ENCODE measurements around the gene SGSM1. TPM values are rescaled to one million over a fixed set of nuclear protein-coding genes. Genes with fewer than 3 reads are reported as not detected.

The SGSM1 gene
- total and polyA plus RNA-seq, 10 of the 15 experiments (the other 5 are each of a cell fraction or from before 2014, with no cell fraction given) = not detected

- TF ChIP-seq RELB (IDR thresholded peaks at IDR 0.05; ENCODE audit: low read depth) (no peak), GABPA (IDR thresholded peaks at IDR 0.05; ENCODE audit: low read depth) (no peak), IKZF2 (IDR thresholded peaks at IDR 0.05) (no peak)
These were observed 14.0 kb downstream of the SGSM1 start (continued) for GRCh38 chr22:24819911-24820461.

GRCh38 chr22:24822471-24822870, 16.5 kb downstream of the SGSM1 start:
- 4% methylated on average over 2 of the region's 2 CpGs for WGBS (ENCODE audit: insufficient coverage, insufficient replicate concordance, low lambda C conversion rate, missing lambda C conversion rate)
- FAIRE-seq (no peak), DNase-seq (ENCODE audit: low read depth, low spot score) (no peak), ATAC-seq (no peak)
- Histone ChIP-seq H3K27ac (ENCODE audit: control insufficient read depth, insufficient read depth) (no peak overlapping the region), H3K79me2 (ENCODE audit: control insufficient read depth, insufficient read depth, low read length) (no peaks in the 10 kb centered on the region), H3K4me3 (no peak overlapping the region), H3K9ac (ENCODE audit: control insufficient read depth, insufficient read depth, low read length) (no peak overlapping the region), H3K9me3 (replicated peaks; ENCODE audit: control insufficient read depth, insufficient read depth, low read length) (no peaks in the 10 kb centered on the region), H2AFZ (ENCODE audit: control insufficient read depth, low read depth, low read length) (no peak overlapping the region), H3K27me3 (replicated peaks in 1 of 2; ENCODE audit: control insufficient read depth in 2 of 2, insufficient read depth in 2 of 2, low read length in 1 of 2) (peaks cover 0 to 4% of the 10 kb centered on the region in 2 experiments; a peak in 2 of 4 replicates), H3K4me2 (ENCODE audit: control insufficient read depth, insufficient read depth) (no peak overlapping the region), H4K20me1 (ENCODE audit: control insufficient read depth, insufficient read depth) (no peaks in the 10 kb centered on the region), H3K4me1 (ENCODE audit: control insufficient read depth, insufficient read depth, low read length) (no peaks in the 10 kb centered on the region), H3K36me3 (ENCODE audit: control insufficient read depth in 2 of 2, insufficient read depth in 2 of 2, low read length in 1 of 2) (no peaks in the 10 kb centered on the region)
- no TSS peak for BruUV-seq (replicated peaks)
- intact Hi-C loops (cut with micrococcal nuclease; ENCODE audit: unreplicated experiment) (no loop called here), in situ Hi-C loops (cut with MboI) (no loop called here)
- ChIA-PET POLR2A (no interaction called here), SMC1A (ENCODE audit: uncharacterized antibody, unreplicated experiment) (no interaction called here), RAD21 (ENCODE audit: unreplicated experiment) (no interaction called here), CTCF (no interaction called here)
- TF ChIP-seq ZNF592 (IDR thresholded peaks at IDR 0.05) (no peak), MYC (IDR thresholded peaks at IDR 0.05; ENCODE audit: insufficient read depth, insufficient read length, insufficient replicate concordance, low read length, severe bottlenecking) (no peak), ZSCAN29 (IDR thresholded peaks at IDR 0.05) (no peak)

All from GM12878 (cell line).